HG03064 (cell line): ENCODE data around the gene TRIM38.
"Not testable (repeated sequence)": the region's sequence is repeated elsewhere in the genome, so short reads cannot be mapped to it uniquely, and the experiment has no call there.

ENCODE experiments used
- ATAC-seq: cut with Tn5 transposase; IDR thresholded peaks from one replicate; pipeline ENCODE4 v1.9.1; 2021; ENCODE audit warnings: low read depth; ENCODE audit not compliant: unreplicated experiment

TRIM38 gene

GRCh38 chr6:25962149-25963127 is at the start of gene TRIM38:
TSS of gene TRIM38 (plus strand) at chr6:25962802. CDS start at chr6:25966523, 3,721 bp downstream.
- peak; percentile 74 for ATAC-seq

- ATAC-seq = no peak
Observed at GRCh38 chr6:25913741-25914140, 48.9 kb upstream of the TRIM38 start.

- no peak for ATAC-seq
Observed at GRCh38 chr6:25916330-25916729, 46.3 kb upstream of the TRIM38 start.

- no peak for ATAC-seq
Observed at GRCh38 chr6:25916789-25917490, 45.7 kb upstream of the TRIM38 start.

- ATAC-seq = no peak
Observed at GRCh38 chr6:25918083-25918683, 44.4 kb upstream of the TRIM38 start.

- no peak for ATAC-seq
Observed at GRCh38 chr6:25919657-25920056, 42.9 kb upstream of the TRIM38 start.

- no peak for ATAC-seq
Observed at GRCh38 chr6:25921525-25922203, 40.9 kb upstream of the TRIM38 start.

GRCh38 chr6:25922301-25922700 is 40.3 kb upstream of the TRIM38 start:
- ATAC-seq = no peak

- ATAC-seq = no peak
Observed at GRCh38 chr6:25925876-25926275, 36.7 kb upstream of the TRIM38 start.

GRCh38 chr6:25927178-25927577 is 35.4 kb upstream of the TRIM38 start:
- no peak for ATAC-seq

GRCh38 chr6:25927756-25928216 is 34.8 kb upstream of the TRIM38 start:
- ATAC-seq = no peak

- no peak for ATAC-seq
Observed at GRCh38 chr6:25928562-25929324, 33.9 kb upstream of the TRIM38 start.

GRCh38 chr6:25929785-25930184 is 32.8 kb upstream of the TRIM38 start:
- ATAC-seq = not testable (repeated sequence)

GRCh38 chr6:25930532-25931410 is 31.8 kb upstream of the TRIM38 start, which contains the start of gene SLC17A2:
TSS of gene SLC17A2 (minus strand) at chr6:25930691. CDS start at chr6:25925796, 4,895 bp downstream.
- ATAC-seq = no peak

- ATAC-seq = no peak
Observed at GRCh38 chr6:25931411-25931709, 31.2 kb upstream of the TRIM38 start.

GRCh38 chr6:25934156-25934555 is 28.4 kb upstream of the TRIM38 start:
- ATAC-seq = no peak

GRCh38 chr6:25934735-25935313 is 27.8 kb upstream of the TRIM38 start:
- ATAC-seq = no peak

GRCh38 chr6:25935953-25936352 is 26.6 kb upstream of the TRIM38 start:
- no peak for ATAC-seq

GRCh38 chr6:25939593-25939992 is 23.0 kb upstream of the TRIM38 start:
- no peak for ATAC-seq
